ENCODE measurements around the gene SLC18B1. TPM values are rescaled to one million over a fixed set of nuclear protein-coding genes. Genes with fewer than 3 reads are reported as not detected.

SLC18B1 gene
- total and polyA plus RNA-seq, 10 of the 15 experiments (the other 5 are each of a cell fraction or from before 2014, with no cell fraction given): 3.5 to 11.8 (median 7.1) TPM

DNA sequence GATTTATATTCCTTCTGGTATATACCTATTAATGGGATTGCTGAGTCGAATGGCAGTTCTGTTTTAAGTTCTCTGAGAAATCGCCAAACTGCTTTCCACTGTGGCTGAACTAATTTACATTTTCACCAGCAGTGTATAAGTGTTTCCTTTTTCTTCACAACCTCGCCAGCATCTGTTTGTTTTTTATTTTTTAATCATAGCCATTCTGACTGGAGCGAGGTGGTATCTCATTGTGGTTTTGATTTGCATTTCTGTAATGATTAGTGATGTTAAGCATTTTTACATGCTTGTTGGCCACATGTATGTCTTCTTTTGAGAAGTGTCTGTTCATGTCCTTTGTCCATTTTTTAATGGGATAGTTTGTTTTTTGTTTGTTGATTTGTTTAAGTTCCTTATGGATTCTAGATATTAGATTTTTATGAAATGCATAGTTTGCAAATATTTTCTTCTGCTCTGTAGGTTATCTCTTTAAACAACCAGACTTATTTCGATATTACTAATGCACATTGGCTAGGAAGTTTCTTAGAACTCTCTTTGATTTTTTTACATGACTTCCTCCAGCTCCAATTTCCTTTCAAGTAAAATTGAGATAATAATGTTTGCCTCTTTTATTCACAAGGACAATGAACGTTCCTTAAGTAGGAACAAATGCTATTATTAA, 72.4 kb downstream of the SLC18B1 start (continued):
- TF ChIP-seq MTA2 (IDR thresholded peaks at IDR 0.05; ENCODE audit: low read depth): no peak
- TF ChIP-seq TCF3 (IDR thresholded peaks at IDR 0.05; ENCODE audit: borderline replicate concordance, insufficient read depth, low read depth, low read length): no peak
- TF ChIP-seq ASH2L (IDR thresholded peaks at IDR 0.05; ENCODE audit: borderline replicate concordance, low read depth): no peak
- no peak; the same call in 1 of the 2 replicates for TF ChIP-seq NBN (IDR thresholded peaks at IDR 0.05)
- no peak for TF ChIP-seq POLR2AphosphoS2 (IDR thresholded peaks at IDR 0.05; ENCODE audit: low read depth, low read length)
- no peak for TF ChIP-seq BACH1 (IDR thresholded peaks at IDR 0.05; ENCODE audit: borderline replicate concordance)
- TF ChIP-seq, protein P1, sequence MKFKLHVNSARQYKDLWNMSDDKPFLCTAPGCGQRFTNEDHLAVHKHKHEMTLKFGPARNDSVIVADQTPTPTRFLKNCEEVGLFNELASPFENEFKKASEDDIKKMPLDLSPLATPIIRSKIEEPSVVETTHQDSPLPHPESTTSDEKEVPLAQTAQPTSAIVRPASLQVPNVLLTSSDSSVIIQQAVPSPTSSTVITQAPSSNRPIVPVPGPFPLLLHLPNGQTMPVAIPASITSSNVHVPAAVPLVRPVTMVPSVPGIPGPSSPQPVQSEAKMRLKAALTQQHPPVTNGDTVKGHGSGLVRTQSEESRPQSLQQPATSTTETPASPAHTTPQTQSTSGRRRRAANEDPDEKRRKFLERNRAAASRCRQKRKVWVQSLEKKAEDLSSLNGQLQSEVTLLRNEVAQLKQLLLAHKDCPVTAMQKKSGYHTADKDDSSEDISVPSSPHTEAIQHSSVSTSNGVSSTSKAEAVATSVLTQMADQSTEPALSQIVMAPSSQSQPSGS (IDR thresholded peaks at IDR 0.05; ENCODE audit: low read length): no peak

DNA sequence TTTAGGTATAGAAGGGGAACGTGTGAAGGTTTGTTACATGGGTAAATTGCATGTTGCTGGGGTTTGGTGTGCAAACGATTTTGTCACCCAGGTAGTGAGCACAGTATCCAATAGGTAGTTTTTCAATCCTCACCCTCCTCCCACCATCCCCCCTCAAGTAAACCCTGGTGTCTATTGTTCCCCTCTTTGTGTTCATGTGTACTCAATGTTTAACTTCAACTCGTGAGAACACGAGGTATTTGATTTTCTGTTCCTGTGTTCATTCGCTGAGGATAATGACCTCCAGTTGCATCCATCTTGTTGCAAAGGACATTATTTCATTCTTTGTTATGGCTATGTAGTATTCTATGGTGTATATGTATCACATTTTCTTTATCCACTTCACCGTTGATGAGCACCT, 73.0 kb downstream of the SLC18B1 start:
- no peaks in the 10 kb centered on the region for H3K9me3 ChIP-seq (replicated peaks; ENCODE audit: control insufficient read depth, insufficient read depth, low read length)
- H3K4me3 ChIP-seq: no peak overlapping the region
- H3K4me1 ChIP-seq (ENCODE audit: control insufficient read depth, insufficient read depth, low read length): peaks cover 7% of the 10 kb centered on the region; the same call in 1 of the 2 replicates
- no peaks in the 10 kb centered on the region for H3K79me2 ChIP-seq (ENCODE audit: control insufficient read depth, insufficient read depth, low read length)
- in situ Hi-C loops (cut with MboI) (no loop called here), intact Hi-C loops (cut with micrococcal nuclease; ENCODE audit: unreplicated experiment) (no loop called here)
- ChIA-PET RAD21 (ENCODE audit: unreplicated experiment) (no interaction called here), SMC1A (ENCODE audit: uncharacterized antibody, unreplicated experiment) (interaction anchor here (0.8 to 2.3 kb wide), 2 partner anchors 13 to 70 kb away, joined by 3 to 13 read pairs; no protein-coding TSS in a partner anchor), CTCF (interaction anchor here (0.6 to 2.0 kb wide), 2 partner anchors 56 to 234 kb away, joined by 3 to 9 read pairs; no protein-coding TSS in a partner anchor), POLR2A (no interaction called here)
- TF ChIP-seq PAX8 (IDR thresholded peaks at IDR 0.05) (no peak), ZSCAN29 (IDR thresholded peaks at IDR 0.05) (no peak), CHD2 (IDR thresholded peaks at IDR 0.05; ENCODE audit: borderline replicate concordance, low read depth, low read length) (no peak), CHD4 (IDR thresholded peaks at IDR 0.05) (no peak), NR2C2 (IDR thresholded peaks at IDR 0.05; ENCODE audit: borderline replicate concordance, control insufficient read depth, insufficient read length, low read depth) (no peak)
- TF ChIP-seq, protein P2, sequence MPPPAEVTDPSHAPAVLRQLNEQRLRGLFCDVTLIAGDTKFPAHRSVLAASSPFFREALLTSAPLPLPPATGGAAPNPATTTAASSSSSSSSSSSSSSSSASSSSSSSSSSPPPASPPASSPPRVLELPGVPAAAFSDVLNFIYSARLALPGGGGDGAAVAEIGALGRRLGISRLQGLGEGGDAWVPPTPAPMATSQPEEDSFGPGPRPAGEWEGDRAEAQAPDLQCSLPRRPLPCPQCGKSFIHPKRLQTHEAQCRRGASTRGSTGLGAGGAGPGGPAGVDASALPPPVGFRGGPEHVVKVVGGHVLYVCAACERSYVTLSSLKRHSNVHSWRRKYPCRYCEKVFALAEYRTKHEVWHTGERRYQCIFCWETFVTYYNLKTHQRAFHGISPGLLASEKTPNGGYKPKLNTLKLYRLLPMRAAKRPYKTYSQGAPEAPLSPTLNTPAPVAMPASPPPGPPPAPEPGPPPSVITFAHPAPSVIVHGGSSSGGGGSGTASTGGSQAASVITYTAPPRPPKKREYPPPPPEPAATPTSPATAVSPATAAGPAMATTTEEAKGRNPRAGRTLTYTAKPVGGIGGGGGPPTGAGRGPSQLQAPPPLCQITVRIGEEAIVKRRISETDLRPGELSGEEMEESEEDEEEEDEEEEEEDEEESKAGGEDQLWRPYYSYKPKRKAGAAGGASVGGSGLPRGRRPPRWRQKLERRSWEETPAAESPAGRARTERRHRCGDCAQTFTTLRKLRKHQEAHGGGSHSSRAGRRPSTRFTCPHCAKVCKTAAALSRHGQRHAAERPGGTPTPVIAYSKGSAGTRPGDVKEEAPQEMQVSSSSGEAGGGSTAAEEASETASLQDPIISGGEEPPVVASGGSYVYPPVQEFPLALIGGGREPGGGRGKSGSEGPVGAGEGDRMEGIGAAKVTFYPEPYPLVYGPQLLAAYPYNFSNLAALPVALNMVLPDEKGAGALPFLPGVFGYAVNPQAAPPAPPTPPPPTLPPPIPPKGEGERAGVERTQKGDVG (CRISPR knock-in tag; IDR thresholded peaks at IDR 0.05): no peak
- no peaks in the 10 kb centered on the region for H3K27me3 ChIP-seq (replicated peaks in 1 of 2; ENCODE audit: control insufficient read depth in 2 of 2, insufficient read depth in 2 of 2, low read length in 1 of 2)
- H2AFZ ChIP-seq (ENCODE audit: control insufficient read depth, low read depth, low read length): no peak overlapping the region
- DNase-seq (ENCODE audit: low read depth, low spot score) (no peak), ATAC-seq (no peak), FAIRE-seq (no peak)
- no peak overlapping the region for H3K27ac ChIP-seq (ENCODE audit: control insufficient read depth, insufficient read depth)
- no peaks in the 10 kb centered on the region for H3K36me3 ChIP-seq (ENCODE audit: control insufficient read depth in 2 of 2, insufficient read depth in 2 of 2, low read length in 1 of 2)
- BruUV-seq (replicated peaks): no TSS peak
- no peak overlapping the region for H3K9ac ChIP-seq (ENCODE audit: control insufficient read depth, insufficient read depth, low read length)
- H3K4me2 ChIP-seq (ENCODE audit: control insufficient read depth, insufficient read depth): 0 out of 2 replicates have a peak overlapping the region, but pooled peaks have one; percentile 18
- 64% methylated on average over 6 of the region's 6 CpGs for WGBS (ENCODE audit: insufficient coverage, insufficient replicate concordance, low lambda C conversion rate, missing lambda C conversion rate)
- H4K20me1 ChIP-seq (ENCODE audit: control insufficient read depth, insufficient read depth): no peaks in the 10 kb centered on the region

Measured in GM12878 (cell line).